Measurements from ENCODE around the gene PPM1N. TPM values are rescaled to one million over a fixed set of nuclear protein-coding genes. Genes with fewer than 3 reads are reported as not detected.

The PPM1N gene
- polyA plus RNA-seq, 1 donor (not counting 4 experiments of a cell fraction or from before 2014, with no cell fraction given): 1.9 TPM

DNA sequence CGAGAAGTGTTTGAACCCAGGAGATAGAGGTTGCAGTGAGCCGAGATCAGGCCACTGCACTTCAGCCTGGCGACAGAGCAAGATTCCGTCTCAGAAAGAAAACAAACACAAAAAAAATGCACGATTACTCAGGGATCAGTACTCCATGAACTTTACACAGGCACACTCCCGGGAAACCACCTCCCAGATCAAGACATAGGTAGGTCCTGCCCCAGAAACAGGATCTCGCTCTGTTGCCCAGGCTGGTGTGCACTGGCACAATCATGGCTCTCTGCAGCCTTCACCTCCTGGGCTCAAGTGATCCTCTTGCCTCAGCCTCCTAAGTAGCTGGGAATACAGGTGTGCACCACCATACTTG, 20.2 kb downstream of the PPM1N start:
- Histone ChIP-seq H3K4me2 (ENCODE audit: control insufficient read depth, extremely low read depth, insufficient read depth, low read depth, low read length) (no peak overlapping the region), H3K27ac (ENCODE audit: control insufficient read depth, insufficient read depth, low read length) (no peak overlapping the region), H3K36me3 (ENCODE audit: control insufficient read depth in 2 of 2, extremely low read depth in 1 of 2, insufficient read depth in 2 of 2, low read length in 2 of 2) (peaks cover 35 to 38% of the 10 kb centered on the region in 2 experiments), H3K79me2 (ENCODE audit: control insufficient read depth, insufficient read depth, low read length) (peaks cover 39% of the 10 kb centered on the region), H3K9ac (ENCODE audit: control insufficient read depth, extremely low read depth, insufficient read depth, low read length) (no peak overlapping the region), H3K4me3 (ENCODE audit: control insufficient read depth in 2 of 3, extremely low read depth in 1 of 3, insufficient read depth in 2 of 3, low read depth in 1 of 3, low read length in 3 of 3) (no peak overlapping the region), H3K4me1 (ENCODE audit: control insufficient read depth, extremely low read depth, insufficient read depth, low read length) (peaks cover 34% of the 10 kb centered on the region), H3K9me3 (ENCODE audit: control insufficient read depth, low read depth, low read length) (no peaks in the 10 kb centered on the region), H2AFZ (ENCODE audit: control insufficient read depth, low read length) (no peak overlapping the region), H3K9me1 (ENCODE audit: control insufficient read depth, extremely low read depth, insufficient read depth, low read length) (peaks cover 6% of the 10 kb centered on the region), H4K20me1 (ENCODE audit: control insufficient read depth, extremely low read depth, insufficient read depth, low read length) (peaks cover 25% of the 10 kb centered on the region), H3K27me3 (ENCODE audit: control insufficient read depth, extremely low read depth, insufficient read depth, low read length) (no peaks in the 10 kb centered on the region)
- dilution Hi-C loops (cut with MboI; ENCODE audit: extremely low pct_ligation_motif_present, low sequenced_read_pairs): no loop called here
- no peak for TF ChIP-seq CTCF (optimal IDR thresholded peaks at IDR 0.05 in 1 of 3, IDR thresholded peaks at IDR 0.05 in 1 of 3, conservative IDR thresholded peaks at IDR 0.05 in 1 of 3; ENCODE audit: extremely low read depth in 1 of 3, insufficient read depth in 2 of 3, low read length in 3 of 3)
- TF ChIP-seq EZH2 (IDR thresholded peaks at IDR 0.05; ENCODE audit: low read length): no peak
- no peak for FAIRE-seq
- DNase-seq (ENCODE audit: low read depth, low spot score): no peak

DNA sequence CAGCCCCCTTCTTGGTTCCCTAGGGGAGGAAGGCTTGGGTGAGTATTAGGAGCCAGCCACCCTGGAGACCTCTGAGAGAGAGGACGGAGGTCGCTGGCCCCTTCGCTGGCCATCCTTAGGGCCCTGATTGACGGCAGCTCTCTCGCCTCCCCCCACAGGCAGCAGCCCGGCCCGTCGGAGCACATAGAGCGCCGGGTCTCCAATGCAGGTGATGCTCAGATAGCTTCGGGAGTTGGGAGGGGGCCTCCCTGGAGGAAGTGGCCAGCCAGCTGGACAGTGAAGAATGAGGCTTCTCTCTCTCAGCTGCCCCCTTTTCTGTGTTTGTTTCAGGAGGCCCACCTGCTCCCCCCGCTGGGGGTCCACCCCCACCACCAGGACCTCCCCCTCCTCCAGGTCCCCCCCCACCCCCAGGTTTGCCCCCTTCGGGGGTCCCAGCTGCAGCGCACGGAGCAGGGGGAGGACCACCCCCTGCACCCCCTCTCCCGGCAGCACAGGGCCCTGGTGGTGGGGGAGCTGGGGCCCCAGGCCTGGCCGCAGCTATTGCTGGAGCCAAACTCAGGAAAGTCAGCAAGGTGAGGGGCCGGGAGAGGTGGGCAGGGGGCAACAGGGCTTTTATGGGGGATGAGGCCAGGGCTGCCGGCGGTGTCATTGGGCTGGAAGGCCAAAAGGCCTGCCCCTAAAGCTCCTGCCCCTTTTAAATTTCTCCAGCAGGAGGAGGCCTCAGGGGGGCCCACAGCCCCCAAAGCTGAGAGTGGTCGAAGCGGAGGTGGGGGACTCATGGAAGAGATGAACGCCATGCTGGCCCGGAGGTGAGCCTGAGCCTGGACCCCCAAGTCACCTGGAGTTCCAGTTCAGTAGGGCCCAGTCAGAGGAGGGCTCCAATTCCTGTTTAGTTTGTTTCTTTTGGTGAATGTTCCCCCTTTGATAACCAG, 24.0 kb downstream of the PPM1N start:
- Histone ChIP-seq H2AFZ (ENCODE audit: control insufficient read depth, low read length) (no peak overlapping the region), H3K9ac (ENCODE audit: control insufficient read depth, extremely low read depth, insufficient read depth, low read length) (no peak overlapping the region)

More for the DNA sequence above, 24.0 kb downstream of the PPM1N start:
- Histone ChIP-seq H3K4me2 (ENCODE audit: control insufficient read depth, extremely low read depth, insufficient read depth, low read depth, low read length) (no peak overlapping the region), H3K4me3 (ENCODE audit: control insufficient read depth in 2 of 3, extremely low read depth in 1 of 3, insufficient read depth in 2 of 3, low read depth in 1 of 3, low read length in 3 of 3) (no peak overlapping the region), H3K9me3 (ENCODE audit: control insufficient read depth, low read depth, low read length) (no peaks in the 10 kb centered on the region), H3K9me1 (ENCODE audit: control insufficient read depth, extremely low read depth, insufficient read depth, low read length) (no peaks in the 10 kb centered on the region), H3K4me1 (ENCODE audit: control insufficient read depth, extremely low read depth, insufficient read depth, low read length) (peaks cover 22% of the 10 kb centered on the region), H3K27me3 (ENCODE audit: control insufficient read depth, extremely low read depth, insufficient read depth, low read length) (no peaks in the 10 kb centered on the region), H3K27ac (ENCODE audit: control insufficient read depth, insufficient read depth, low read length) (no peak overlapping the region), H3K36me3 (ENCODE audit: control insufficient read depth in 2 of 2, extremely low read depth in 1 of 2, insufficient read depth in 2 of 2, low read length in 2 of 2) (peaks cover 46 to 50% of the 10 kb centered on the region in 2 experiments), H3K79me2 (ENCODE audit: control insufficient read depth, insufficient read depth, low read length) (peaks cover 5% of the 10 kb centered on the region), H4K20me1 (ENCODE audit: control insufficient read depth, extremely low read depth, insufficient read depth, low read length) (peaks cover 4% of the 10 kb centered on the region)
- TF ChIP-seq CTCF (optimal IDR thresholded peaks at IDR 0.05 in 1 of 3, IDR thresholded peaks at IDR 0.05 in 1 of 3, conservative IDR thresholded peaks at IDR 0.05 in 1 of 3; ENCODE audit: extremely low read depth in 1 of 3, insufficient read depth in 2 of 3, low read length in 3 of 3) (no peak), EZH2 (IDR thresholded peaks at IDR 0.05; ENCODE audit: low read length) (no peak)
- DNase-seq (ENCODE audit: low read depth, low spot score): no peak
- dilution Hi-C loops (cut with MboI; ENCODE audit: extremely low pct_ligation_motif_present, low sequenced_read_pairs): no loop called here
- no peak for FAIRE-seq

Measured in keratinocyte (primary cell).